HFFc6 (cell line): ENCODE results near the gene CFL1. TPM values are rescaled to one million over a fixed set of nuclear protein-coding genes. Genes with fewer than 3 reads are reported as not detected.

Source experiments
- DNase-seq: peaks from one replicate; pipeline ENCODE4 v3.0.0-alpha.2; 2018
- H3K27ac Mint-ChIP-seq: 2 replicates; pipeline ENCODE4 v1.8.0; 2020; ENCODE audit warnings: mild to moderate bottlenecking, mixed read lengths
- H3K27me3 Mint-ChIP-seq: 2 replicates; pipeline ENCODE4 v1.8.0; 2021; ENCODE audit warnings: mild to moderate bottlenecking, moderate library complexity, mixed read lengths; ENCODE audit not compliant: insufficient read depth
- H3K36me3 Mint-ChIP-seq: 2 replicates; pipeline ENCODE4 v1.8.0; 2021; ENCODE audit warnings: low read depth, mixed read lengths
- H3K4me1 Mint-ChIP-seq: 2 replicates; pipeline ENCODE4 v1.8.0; 2020; ENCODE audit warnings: low read depth, mixed read lengths
- H3K4me3 Mint-ChIP-seq: 2 replicates; pipeline ENCODE4 v1.8.0; 2020; ENCODE audit warnings: mild to moderate bottlenecking, moderate library complexity, mixed read lengths
- H3K9me3 Mint-ChIP-seq: 2 replicates; pipeline ENCODE4 v1.8.0; 2020; ENCODE audit warnings: mild to moderate bottlenecking, mixed read lengths
- total RNA-seq, 6 experiments: library from RNA; stranded (reverse); fragmentation: NEBNext Ultra II Directional; extraction: Animal tissue kit (Norgen Biotek cat#: 25700); gene quantifications; 2 replicates in 1 of 6; 3 replicates in 5 of 6; pipeline ENCODE4 v1.2.3, GENCODE V29; 2021
- TF ChIP-seq, protein P1 (sequence below): fragments of 200-600 bp; sonication (generic); IDR thresholded peaks from 2 replicates; pipeline ENCODE4 v1.5.0; 2021; ENCODE audit warnings: antibody characterized with exemption, mild to moderate bottlenecking

The CFL1 gene
- total RNA-seq, 6 experiments from 2014 or later: 2,002 to 2,288 (median 2,238) TPM

GRCh38 chr11:65855927-65856363 is 2.0 kb downstream of the CFL1 start:
- peaks cover 54% of the 10 kb centered on the region for H3K4me1 Mint-ChIP-seq
- peaks cover 49% of the 10 kb centered on the region for H3K36me3 Mint-ChIP-seq
- H3K27ac Mint-ChIP-seq: peak overlapping the region; percentile 86
- no peak for DNase-seq
- TF ChIP-seq, protein P1, sequence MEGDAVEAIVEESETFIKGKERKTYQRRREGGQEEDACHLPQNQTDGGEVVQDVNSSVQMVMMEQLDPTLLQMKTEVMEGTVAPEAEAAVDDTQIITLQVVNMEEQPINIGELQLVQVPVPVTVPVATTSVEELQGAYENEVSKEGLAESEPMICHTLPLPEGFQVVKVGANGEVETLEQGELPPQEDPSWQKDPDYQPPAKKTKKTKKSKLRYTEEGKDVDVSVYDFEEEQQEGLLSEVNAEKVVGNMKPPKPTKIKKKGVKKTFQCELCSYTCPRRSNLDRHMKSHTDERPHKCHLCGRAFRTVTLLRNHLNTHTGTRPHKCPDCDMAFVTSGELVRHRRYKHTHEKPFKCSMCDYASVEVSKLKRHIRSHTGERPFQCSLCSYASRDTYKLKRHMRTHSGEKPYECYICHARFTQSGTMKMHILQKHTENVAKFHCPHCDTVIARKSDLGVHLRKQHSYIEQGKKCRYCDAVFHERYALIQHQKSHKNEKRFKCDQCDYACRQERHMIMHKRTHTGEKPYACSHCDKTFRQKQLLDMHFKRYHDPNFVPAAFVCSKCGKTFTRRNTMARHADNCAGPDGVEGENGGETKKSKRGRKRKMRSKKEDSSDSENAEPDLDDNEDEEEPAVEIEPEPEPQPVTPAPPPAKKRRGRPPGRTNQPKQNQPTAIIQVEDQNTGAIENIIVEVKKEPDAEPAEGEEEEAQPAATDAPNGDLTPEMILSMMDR: no peak
- peaks cover 24% of the 10 kb centered on the region for H3K27me3 Mint-ChIP-seq
- peak overlapping the region; percentile 98 for H3K4me3 Mint-ChIP-seq
- peaks cover 4% of the 10 kb centered on the region; the same call in 1 of the 2 replicates for H3K9me3 Mint-ChIP-seq

DNA sequence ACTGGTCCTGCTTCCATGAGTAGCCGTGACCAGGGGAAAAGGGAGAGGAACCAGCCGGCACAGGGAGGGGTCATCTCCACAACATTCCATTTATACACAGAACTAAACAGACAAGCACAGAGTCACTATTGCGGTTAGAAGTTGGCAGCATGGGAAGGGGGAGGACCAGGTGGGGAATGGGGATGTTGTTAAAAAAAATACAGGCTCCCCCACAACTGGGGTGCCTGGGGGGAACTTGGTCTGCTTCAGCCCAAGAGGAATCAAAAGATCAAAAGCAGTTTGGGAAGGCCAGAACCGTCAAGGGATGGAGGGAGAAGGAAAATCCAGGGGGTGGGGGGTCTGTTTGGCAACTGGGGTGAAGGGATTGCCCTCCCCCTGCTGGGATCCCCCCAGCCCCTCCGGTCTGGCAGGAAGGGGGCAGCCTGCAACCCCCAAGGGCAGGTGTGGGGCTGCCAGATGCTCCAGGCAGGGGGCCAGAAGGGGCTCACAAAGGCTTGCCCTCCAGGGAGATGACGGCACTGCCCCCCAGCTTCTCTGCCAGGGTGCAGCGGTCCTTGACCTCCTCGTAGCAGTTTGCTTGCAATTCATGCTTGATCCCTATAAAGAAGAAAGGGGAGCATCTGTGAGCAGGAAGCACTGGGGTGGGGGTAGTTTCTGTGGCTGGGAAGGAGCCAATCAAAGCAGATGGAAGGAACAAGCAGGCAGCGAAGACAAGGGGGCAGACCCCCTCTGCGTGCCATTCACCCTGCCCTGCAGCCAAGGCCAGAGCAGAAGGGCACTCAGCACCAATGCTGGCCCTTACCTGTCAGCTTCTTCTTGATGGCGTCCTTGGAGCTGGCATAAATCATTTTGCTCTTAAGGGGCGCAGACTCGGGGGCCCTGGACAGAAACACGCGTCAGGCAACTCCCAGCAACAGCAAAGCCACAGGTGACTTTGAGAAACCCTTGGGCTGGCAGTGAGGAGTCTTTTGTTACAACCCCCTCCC is 2.8 kb downstream of the CFL1 start:
- peak overlapping the region; percentile 98 for H3K4me3 Mint-ChIP-seq
- TF ChIP-seq, protein P1: no peak
- peaks cover 49% of the 10 kb centered on the region for H3K36me3 Mint-ChIP-seq
- H3K27me3 Mint-ChIP-seq: peaks cover 24% of the 10 kb centered on the region
- H3K4me1 Mint-ChIP-seq: peaks cover 52% of the 10 kb centered on the region
- H3K27ac Mint-ChIP-seq: peak overlapping the region; percentile 86
- DNase-seq: no peak
- H3K9me3 Mint-ChIP-seq: peaks cover 4% of the 10 kb centered on the region; the same call in 1 of the 2 replicates

DNA sequence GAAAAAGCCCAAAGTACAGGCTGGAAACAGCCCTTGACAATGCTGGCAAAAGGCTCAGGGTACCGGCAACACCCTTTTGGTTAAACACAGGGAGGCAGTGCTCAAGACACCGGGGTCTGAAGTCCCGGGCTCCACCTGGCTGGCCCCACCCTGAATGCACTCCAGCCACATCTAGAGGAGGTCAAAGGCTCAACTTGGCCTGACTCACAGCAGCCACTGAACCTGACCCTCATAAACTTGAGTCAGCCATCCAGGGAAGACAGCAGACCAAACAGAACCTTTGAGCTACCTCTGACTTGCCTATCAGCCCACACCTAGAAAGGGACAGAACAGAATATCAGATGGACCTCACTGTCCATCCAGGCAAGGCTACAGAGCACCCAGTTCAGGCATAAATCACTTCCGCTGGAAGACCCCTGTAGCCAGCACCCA is 3.8 kb downstream of the CFL1 start:
- DNase-seq: no peak
- H3K4me3 Mint-ChIP-seq: peak overlapping the region; percentile 72
- H3K27ac Mint-ChIP-seq: peak overlapping the region; percentile 70
- TF ChIP-seq, protein P1: no peak
- H3K36me3 Mint-ChIP-seq: peaks cover 49% of the 10 kb centered on the region
- H3K4me1 Mint-ChIP-seq: peaks cover 45% of the 10 kb centered on the region
- peaks cover 4% of the 10 kb centered on the region; the same call in 1 of the 2 replicates for H3K9me3 Mint-ChIP-seq
- H3K27me3 Mint-ChIP-seq: peaks cover 23% of the 10 kb centered on the region

DNA sequence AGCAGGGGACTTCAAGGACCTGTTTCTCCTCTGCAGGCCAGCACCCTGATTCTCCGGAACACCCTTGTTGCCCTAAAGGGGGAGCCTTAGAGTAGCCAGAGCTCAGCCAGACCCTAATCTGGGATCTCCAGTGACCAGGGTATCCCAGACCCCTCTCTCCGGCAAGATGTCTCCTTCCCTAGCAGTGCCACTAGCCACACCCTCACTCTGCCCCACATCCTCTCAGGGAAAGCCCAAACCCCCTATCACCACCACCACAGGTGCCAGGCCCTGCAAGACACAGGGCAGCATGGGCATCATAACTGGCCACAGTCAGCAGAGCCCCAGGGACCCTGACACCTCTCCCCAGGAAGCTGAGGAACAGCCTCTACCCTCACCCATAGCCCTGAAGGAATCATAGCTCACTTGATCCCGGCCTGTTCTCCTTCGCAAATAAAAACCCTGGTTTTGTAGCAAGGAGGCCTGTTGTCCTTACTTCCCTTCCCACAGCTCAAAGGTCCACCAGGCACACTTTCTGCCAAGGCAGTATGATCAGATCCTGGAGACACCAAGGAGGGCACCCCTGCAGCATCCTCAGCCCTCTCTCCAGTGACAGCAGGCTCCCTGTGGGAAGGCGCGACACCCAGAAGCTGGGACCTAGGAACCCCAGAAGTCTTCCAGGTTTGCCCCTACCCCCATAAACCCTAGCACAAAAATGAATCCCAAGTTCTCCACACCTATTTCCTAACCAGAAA is 4.6 kb downstream of the CFL1 start:
- Mint-ChIP-seq H3K27me3 (peaks cover 26% of the 10 kb centered on the region), H3K36me3 (peaks cover 49% of the 10 kb centered on the region), H3K4me3 (peak overlapping the region; percentile 72), H3K9me3 (peaks cover 4% of the 10 kb centered on the region; the same call in 1 of the 2 replicates), H3K27ac (peak overlapping the region; percentile 70), H3K4me1 (peaks cover 39% of the 10 kb centered on the region)
- TF ChIP-seq, protein P1: peak; percentile 26; the same call in 1 of the 2 replicates
- DNase-seq: no peak

DNA sequence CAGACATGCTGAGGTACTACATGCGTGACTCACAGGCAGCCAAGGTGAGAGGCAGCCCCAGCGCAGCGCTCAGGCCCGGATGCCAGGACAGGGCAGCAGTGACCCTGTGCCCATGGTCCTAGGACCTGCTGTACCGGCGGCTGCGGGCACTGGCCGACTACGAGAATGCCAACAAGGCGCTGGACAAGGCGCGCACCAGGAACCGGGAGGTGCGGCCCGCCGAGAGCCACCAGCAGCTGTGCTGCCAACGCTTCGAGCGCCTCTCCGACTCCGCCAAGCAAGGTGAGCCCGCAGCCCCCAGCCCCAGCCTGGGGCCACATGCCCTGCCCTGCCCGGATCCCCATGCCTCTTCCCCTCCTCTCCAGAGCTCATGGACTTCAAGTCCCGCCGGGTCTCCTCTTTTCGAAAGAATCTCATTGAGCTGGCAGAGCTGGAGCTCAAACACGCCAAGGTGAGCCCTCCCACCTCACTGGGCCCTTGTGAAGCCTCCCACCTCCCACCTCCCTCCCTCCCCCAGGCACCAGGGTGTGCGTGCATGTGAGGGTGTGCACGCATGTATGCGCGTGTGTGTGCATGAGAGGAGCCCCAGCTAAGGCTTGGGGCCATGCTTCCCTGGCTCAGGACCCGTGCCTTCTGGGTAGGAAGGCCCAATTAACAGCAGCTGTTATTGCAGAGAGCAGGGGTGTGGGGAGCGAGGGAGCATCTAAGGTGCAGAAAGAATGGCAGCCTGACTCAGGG is 5.3 kb downstream of the CFL1 start:
- peaks cover 36% of the 10 kb centered on the region for H3K4me1 Mint-ChIP-seq
- TF ChIP-seq, protein P1: no peak
- peaks cover 22% of the 10 kb centered on the region for H3K27me3 Mint-ChIP-seq
- H3K36me3 Mint-ChIP-seq: peaks cover 49% of the 10 kb centered on the region
- H3K4me3 Mint-ChIP-seq: no peak overlapping the region
- no peak for DNase-seq
- H3K9me3 Mint-ChIP-seq: peaks cover 4% of the 10 kb centered on the region; the same call in 1 of the 2 replicates
- no peak overlapping the region for H3K27ac Mint-ChIP-seq
